CD4-positive, alpha-beta T cell treated with Interleukin-6 at 100 ng/mL for 8 hours (primary cell): Measurements from ENCODE around the gene TUBGCP2.

Experiments
- DNase-seq: peaks from one replicate; pipeline ENCODE4 v3.0.0-alpha.2; 2020; ENCODE audit warnings: mixed read lengths, low spot score

The TUBGCP2 gene

GRCh38 chr10:133279326-133280226 is 29.1 kb downstream of the TUBGCP2 start:
- no peak for DNase-seq

- peak; percentile 67 for DNase-seq
These were observed 30.0 kb downstream of the TUBGCP2 start for GRCh38 chr10:133278577-133279265.

- no peak for DNase-seq
These were observed 30.6 kb downstream of the TUBGCP2 start for GRCh38 chr10:133277993-133278576.

GRCh38 chr10:133277277-133277992 is 31.2 kb downstream of the TUBGCP2 start:
- no peak for DNase-seq

- peak; percentile 66 for DNase-seq
These were observed 32.1 kb downstream of the TUBGCP2 start, which contains the start of gene ADAM8 for GRCh38 chr10:133276435-133277201. TSS of gene ADAM8 (minus strand) at chr10:133276868. CDS start at chr10:133276817, 51 bp downstream.

GRCh38 chr10:133276100-133276434 is 32.6 kb downstream of the TUBGCP2 start:
- no peak for DNase-seq

- DNase-seq, result peak; percentile 46
These were observed 33.0 kb downstream of the TUBGCP2 start for GRCh38 chr10:133275684-133276092.

GRCh38 chr10:133274751-133275683 is 33.7 kb downstream of the TUBGCP2 start:
- peak; percentile 83 for DNase-seq

GRCh38 chr10:133273534-133274143 is 35.0 kb downstream of the TUBGCP2 start:
- no peak for DNase-seq

- DNase-seq, result no peak
These were observed 35.7 kb downstream of the TUBGCP2 start for GRCh38 chr10:133272964-133273420.

- no peak for DNase-seq
These were observed 36.2 kb downstream of the TUBGCP2 start for GRCh38 chr10:133272301-133272963.

GRCh38 chr10:133271521-133272300 is 37.0 kb downstream of the TUBGCP2 start:
- no peak for DNase-seq

GRCh38 chr10:133270773-133271297 is 37.8 kb downstream of the TUBGCP2 start:
- no peak for DNase-seq

GRCh38 chr10:133270204-133270603 is 38.5 kb downstream of the TUBGCP2 start:
- no peak for DNase-seq

GRCh38 chr10:133269367-133269766 is 39.3 kb downstream of the TUBGCP2 start:
- no peak for DNase-seq

GRCh38 chr10:133268532-133268931 is 40.1 kb downstream of the TUBGCP2 start:
- no peak for DNase-seq

- no peak for DNase-seq
These were observed 40.8 kb downstream of the TUBGCP2 start for GRCh38 chr10:133267829-133268228.

- DNase-seq, result no peak
These were observed 41.4 kb downstream of the TUBGCP2 start for GRCh38 chr10:133267293-133267692.
